HepG2 (cell line): ENCODE data around the gene SLC25A5. TPM values are rescaled to one million over a fixed set of nuclear protein-coding genes. Genes with fewer than 3 reads are reported as not detected.

ENCODE experiments used
- ATM ChIP-seq: fragments of 450-650 bp; IDR thresholded peaks from 2 replicates; pipeline ENCODE4 v1.7.1; 2017; ENCODE audit warnings: mild to moderate bottlenecking, borderline replicate concordance
- FOSL1 ChIP-seq: sonication (generic); formaldehyde crosslinking; IDR thresholded peaks from 2 replicates; pipeline ENCODE4 v1.9.0; 2021; ENCODE audit warnings: missing genetic modification reagents, borderline replicate concordance
- FOXJ3 ChIP-seq: sonication (generic); formaldehyde crosslinking; IDR thresholded peaks from 2 replicates; pipeline ENCODE4 v1.4.0; 2020; ENCODE audit warnings: missing genetic modification reagents, mild to moderate bottlenecking, borderline replicate concordance
- HINFP ChIP-seq: sonication (generic); formaldehyde crosslinking; IDR thresholded peaks from 2 replicates; pipeline ENCODE4 v1.4.0; 2020; ENCODE audit warnings: low read depth, mild to moderate bottlenecking, missing genetic modification reagents
- HOXA3 ChIP-seq: sonication (generic); formaldehyde crosslinking; IDR thresholded peaks from 2 replicates; pipeline ENCODE4 v1.5.0; 2020; ENCODE audit warnings: missing genetic modification reagents
- KDM2A ChIP-seq: sonication (generic); formaldehyde crosslinking; IDR thresholded peaks from 2 replicates; pipeline ENCODE4 v1.4.0; 2020; ENCODE audit warnings: low read depth, missing genetic modification reagents, borderline replicate concordance
- KDM5A ChIP-seq: fragments of 200-600 bp; sonication (generic); IDR thresholded peaks from 2 replicates; pipeline ENCODE4 v1.7.0; 2018; ENCODE audit warnings: antibody characterized with exemption, mild to moderate bottlenecking, low read length, borderline replicate concordance
- KDM5B ChIP-seq: sonication (generic); formaldehyde crosslinking; IDR thresholded peaks from 2 replicates; pipeline ENCODE4 v1.4.0; 2020; ENCODE audit warnings: missing genetic modification reagents, mild to moderate bottlenecking, borderline replicate concordance
- KLF6 ChIP-seq: IDR thresholded peaks from 2 replicates; pipeline ENCODE4 v1.8.0; 2016; ENCODE audit warnings: missing biosample characterization, missing genetic modification reagents
- TFDP1 ChIP-seq: IDR thresholded peaks from 2 replicates; pipeline ENCODE4 v1.6.1; 2016; ENCODE audit warnings: missing compliant biosample characterization, missing genetic modification reagents, borderline replicate concordance
- ZBTB10 ChIP-seq: sonication (generic); formaldehyde crosslinking; IDR thresholded peaks from 2 replicates; pipeline ENCODE4 v1.4.0; 2020; ENCODE audit warnings: missing genetic modification reagents, borderline replicate concordance
- ZNF230 ChIP-seq: sonication (generic); formaldehyde crosslinking; IDR thresholded peaks from 2 replicates; pipeline ENCODE4 v1.4.0; 2020; ENCODE audit warnings: mild to moderate bottlenecking, missing genetic modification reagents
- polyA plus RNA-seq, 8 experiments: library from polyadenylated mRNA; depleted of rRNA in 3 of 8; stranded (reverse) in 7 of 8; unstranded in 1 of 8; fragments of >200 nt; fragmentation: Illumina TruSeq in 4 of 8; extraction: Trizol in 4 of 8; gene quantifications; 2 replicates each; pipeline versions ENCODE4 v1.2.1 to v1.2.3, GENCODE V29; 2011 to 2016; ENCODE audit warnings: low read depth in 4 of 8, missing spikeins in 1 of 8, mixed read lengths in 1 of 8; ENCODE audit not compliant: insufficient read depth in 1 of 8
- total RNA-seq, 5 experiments: library from RNA; depleted of rRNA; stranded (reverse); fragments of >200 nt; fragmentation: Illumina TruSeq; extraction: Trizol; gene quantifications; 2 replicates each; pipeline ENCODE4 v1.2.3, GENCODE V29; 2016; ENCODE audit warnings: low read depth in 1 of 5
- TF ChIP-seq, protein P1 (sequence below): sonication (generic); formaldehyde crosslinking; IDR thresholded peaks from 2 replicates; pipeline ENCODE4 v1.4.0; 2020; ENCODE audit warnings: missing genetic modification reagents, borderline replicate concordance
- TF ChIP-seq, protein P2 (sequence below): sonication (generic); formaldehyde crosslinking; IDR thresholded peaks from 2 replicates; pipeline ENCODE4 v1.5.0; 2020; ENCODE audit warnings: mild to moderate bottlenecking, missing genetic modification reagents, borderline replicate concordance

Gene SLC25A5
- total and polyA plus RNA-seq, 2 of the 13 experiments (the other 11 are each of a cell fraction or from before 2014, with no cell fraction given) = 300 to 402 TPM

- TF ChIP-seq ZBTB10 (CRISPR knock-in tag) (no peak), FOSL1 (CRISPR knock-in tag) (no peak), ATM (no peak), KDM5B (peak; percentile 20; the same call in 1 of the 2 replicates), KDM5A (0 out of 2 replicates have a peak, but pooled peaks have one; percentile 21), KLF6 (CRISPR knock-in tag) (no peak), KDM2A (CRISPR knock-in tag) (peak; percentile 56; the same call in 1 of the 2 replicates), TFDP1 (peak; percentile 55; the same call in 1 of the 2 replicates), FOXJ3 (CRISPR knock-in tag) (no peak), HOXA3 (peak; percentile 36; the same call in 1 of the 2 replicates), ZNF230 (CRISPR knock-in tag) (no peak), HINFP (CRISPR knock-in tag) (peak; percentile 85)
- TF ChIP-seq, protein P1, sequence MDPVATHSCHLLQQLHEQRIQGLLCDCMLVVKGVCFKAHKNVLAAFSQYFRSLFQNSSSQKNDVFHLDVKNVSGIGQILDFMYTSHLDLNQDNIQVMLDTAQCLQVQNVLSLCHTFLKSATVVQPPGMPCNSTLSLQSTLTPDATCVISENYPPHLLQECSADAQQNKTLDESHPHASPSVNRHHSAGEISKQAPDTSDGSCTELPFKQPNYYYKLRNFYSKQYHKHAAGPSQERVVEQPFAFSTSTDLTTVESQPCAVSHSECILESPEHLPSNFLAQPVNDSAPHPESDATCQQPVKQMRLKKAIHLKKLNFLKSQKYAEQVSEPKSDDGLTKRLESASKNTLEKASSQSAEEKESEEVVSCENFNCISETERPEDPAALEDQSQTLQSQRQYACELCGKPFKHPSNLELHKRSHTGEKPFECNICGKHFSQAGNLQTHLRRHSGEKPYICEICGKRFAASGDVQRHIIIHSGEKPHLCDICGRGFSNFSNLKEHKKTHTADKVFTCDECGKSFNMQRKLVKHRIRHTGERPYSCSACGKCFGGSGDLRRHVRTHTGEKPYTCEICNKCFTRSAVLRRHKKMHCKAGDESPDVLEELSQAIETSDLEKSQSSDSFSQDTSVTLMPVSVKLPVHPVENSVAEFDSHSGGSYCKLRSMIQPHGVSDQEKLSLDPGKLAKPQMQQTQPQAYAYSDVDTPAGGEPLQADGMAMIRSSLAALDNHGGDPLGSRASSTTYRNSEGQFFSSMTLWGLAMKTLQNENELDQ (CRISPR knock-in tag) = no peak
- TF ChIP-seq, protein P2, sequence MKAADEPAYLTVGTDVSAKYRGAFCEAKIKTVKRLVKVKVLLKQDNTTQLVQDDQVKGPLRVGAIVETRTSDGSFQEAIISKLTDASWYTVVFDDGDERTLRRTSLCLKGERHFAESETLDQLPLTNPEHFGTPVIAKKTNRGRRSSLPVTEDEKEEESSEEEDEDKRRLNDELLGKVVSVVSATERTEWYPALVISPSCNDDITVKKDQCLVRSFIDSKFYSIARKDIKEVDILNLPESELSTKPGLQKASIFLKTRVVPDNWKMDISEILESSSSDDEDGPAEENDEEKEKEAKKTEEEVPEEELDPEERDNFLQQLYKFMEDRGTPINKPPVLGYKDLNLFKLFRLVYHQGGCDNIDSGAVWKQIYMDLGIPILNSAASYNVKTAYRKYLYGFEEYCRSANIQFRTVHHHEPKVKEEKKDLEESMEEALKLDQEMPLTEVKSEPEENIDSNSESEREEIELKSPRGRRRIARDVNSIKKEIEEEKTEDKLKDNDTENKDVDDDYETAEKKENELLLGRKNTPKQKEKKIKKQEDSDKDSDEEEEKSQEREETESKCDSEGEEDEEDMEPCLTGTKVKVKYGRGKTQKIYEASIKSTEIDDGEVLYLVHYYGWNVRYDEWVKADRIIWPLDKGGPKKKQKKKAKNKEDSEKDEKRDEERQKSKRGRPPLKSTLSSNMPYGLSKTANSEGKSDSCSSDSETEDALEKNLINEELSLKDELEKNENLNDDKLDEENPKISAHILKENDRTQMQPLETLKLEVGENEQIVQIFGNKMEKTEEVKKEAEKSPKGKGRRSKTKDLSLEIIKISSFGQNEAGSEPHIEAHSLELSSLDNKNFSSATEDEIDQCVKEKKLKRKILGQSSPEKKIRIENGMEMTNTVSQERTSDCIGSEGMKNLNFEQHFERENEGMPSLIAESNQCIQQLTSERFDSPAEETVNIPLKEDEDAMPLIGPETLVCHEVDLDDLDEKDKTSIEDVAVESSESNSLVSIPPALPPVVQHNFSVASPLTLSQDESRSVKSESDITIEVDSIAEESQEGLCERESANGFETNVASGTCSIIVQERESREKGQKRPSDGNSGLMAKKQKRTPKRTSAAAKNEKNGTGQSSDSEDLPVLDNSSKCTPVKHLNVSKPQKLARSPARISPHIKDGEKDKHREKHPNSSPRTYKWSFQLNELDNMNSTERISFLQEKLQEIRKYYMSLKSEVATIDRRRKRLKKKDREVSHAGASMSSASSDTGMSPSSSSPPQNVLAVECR = peak; percentile 38; the same call in 1 of the 2 replicates
Observed at GRCh38 chrX:119468551-119469312, 488 bp downstream of the SLC25A5 start (continued).
